Measurements from ENCODE around the gene IER5.

DNA sequence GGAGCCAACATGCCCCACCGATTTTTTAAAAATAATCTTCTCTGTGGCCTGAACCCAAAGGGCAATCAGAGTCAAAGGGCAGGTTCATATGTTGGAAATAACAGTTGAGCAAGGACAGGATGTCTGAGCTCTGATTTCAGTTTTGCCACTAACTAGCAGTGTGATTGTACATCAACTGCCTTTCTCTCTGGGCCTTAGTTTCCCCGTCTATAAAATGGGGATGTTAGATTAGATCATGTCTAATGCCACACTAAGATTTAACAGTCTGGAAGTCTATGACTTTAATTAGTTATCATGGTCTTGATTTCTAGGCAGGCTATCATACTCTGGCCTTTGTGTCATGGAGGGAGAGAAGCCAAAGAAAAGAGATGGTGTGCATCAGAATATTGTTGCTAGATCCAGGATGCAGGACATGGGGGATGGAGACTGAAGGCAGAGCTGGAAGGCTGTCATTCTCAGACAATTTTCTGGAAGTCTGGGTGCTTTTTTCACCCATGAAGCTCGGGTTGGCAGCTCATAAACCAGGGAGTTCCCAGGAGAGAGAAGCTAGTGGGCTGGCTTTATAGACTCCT lies 28.4 kb downstream of the IER5 start:
- TF ChIP-seq CTCF (IDR thresholded peaks at IDR 0.05): no peak
- no peak for TF ChIP-seq POLR2A (IDR thresholded peaks at IDR 0.05)
- TF ChIP-seq EP300 (IDR thresholded peaks at IDR 0.05): no peak
- TF ChIP-seq POLR2AphosphoS5 (IDR thresholded peaks at IDR 0.05): no peak
